Astrocyte (in vitro differentiated cells and primary cell): ENCODE data around the gene LRRIQ1. TPM values are rescaled to one million over a fixed set of nuclear protein-coding genes. Genes with fewer than 3 reads are reported as not detected.

ENCODE experiments used
- DNase-seq: peaks from one replicate; pipeline ENCODE4 v3.0.0-alpha.2; 2010; ENCODE audit warnings: low read depth
- FAIRE-seq: peaks from 2 replicates; lab custom pipeline; 2011; peaks lifted over from hg19 to GRCh38; lab: Jason Lieb, UNC
- H2AFZ ChIP-seq: 2 replicates; pipeline ENCODE4 v1.6.0; 2012; ENCODE audit warnings: low read depth, low read length, inconsistent platforms
- H3K27ac ChIP-seq: 2 replicates; pipeline ENCODE4 v1.5.1; 2011; ENCODE audit warnings: low read depth, low read length, inconsistent platforms
- H3K27me3 ChIP-seq: 2 replicates; pipeline ENCODE4 v1.6.0; 2011; ENCODE audit warnings: low read length, inconsistent platforms; ENCODE audit not compliant: insufficient read depth
- H3K36me3 ChIP-seq: 2 replicates; pipeline ENCODE4 v1.5.1; 2011; ENCODE audit warnings: low read length, inconsistent platforms; ENCODE audit not compliant: insufficient read depth
- H3K4me1 ChIP-seq: 2 replicates; pipeline ENCODE4 v1.5.1; 2011; ENCODE audit warnings: low read length, inconsistent platforms; ENCODE audit not compliant: insufficient read depth
- H3K4me2 ChIP-seq: 2 replicates; pipeline ENCODE4 v1.6.0; 2012; ENCODE audit warnings: low read length, inconsistent platforms
- H3K4me3 ChIP-seq: 2 replicates; pipeline ENCODE4 v1.5.1; 2011; ENCODE audit warnings: low read depth, mild to moderate bottlenecking, low read length, inconsistent platforms; ENCODE audit not compliant: insufficient read depth
- H3K79me2 ChIP-seq: 2 replicates; pipeline ENCODE4 v1.6.0; 2012; ENCODE audit warnings: mild to moderate bottlenecking, low read length, inconsistent platforms; ENCODE audit not compliant: insufficient read depth
- H3K9ac ChIP-seq: 2 replicates; pipeline ENCODE4 v1.6.0; 2012; ENCODE audit warnings: mild to moderate bottlenecking, low read length, inconsistent platforms
- H3K9me3 ChIP-seq: 2 replicates; pipeline ENCODE4 v1.5.1; 2012; ENCODE audit warnings: low read depth, mild to moderate bottlenecking, low read length, inconsistent platforms; ENCODE audit not compliant: insufficient read depth
- H4K20me1 ChIP-seq: 2 replicates; pipeline ENCODE4 v1.6.0; 2012; ENCODE audit warnings: low read length, inconsistent platforms; ENCODE audit not compliant: insufficient read depth
- H3K27ac Mint-ChIP-seq: one replicate; pipeline ENCODE4 v1.8.0; 2021; ENCODE audit warnings: mild to moderate bottlenecking, mixed read lengths; ENCODE audit not compliant: unreplicated experiment
- H3K27me3 Mint-ChIP-seq: one replicate; pipeline ENCODE4 v1.8.0; 2021; ENCODE audit warnings: low read depth, mixed read lengths; ENCODE audit not compliant: unreplicated experiment
- H3K36me3 Mint-ChIP-seq: one replicate; pipeline ENCODE4 v1.8.0; 2021; ENCODE audit warnings: low read depth, mixed read lengths; ENCODE audit not compliant: unreplicated experiment
- H3K4me1 Mint-ChIP-seq: one replicate; pipeline ENCODE4 v1.8.0; 2021; ENCODE audit warnings: low read depth, mixed read lengths; ENCODE audit not compliant: unreplicated experiment
- H3K4me3 Mint-ChIP-seq: one replicate; pipeline ENCODE4 v1.8.0; 2021; ENCODE audit warnings: mild to moderate bottlenecking, moderate library complexity, mixed read lengths; ENCODE audit not compliant: unreplicated experiment
- H3K9me3 Mint-ChIP-seq: one replicate; pipeline ENCODE4 v1.8.0; 2021; ENCODE audit warnings: mild to moderate bottlenecking, mixed read lengths; ENCODE audit not compliant: unreplicated experiment
- EZH2 ChIP-seq: IDR thresholded peaks from 2 replicates; pipeline ENCODE4 v1.6.1; 2012; ENCODE audit warnings: mild to moderate bottlenecking, low read length, inconsistent platforms; ENCODE audit not compliant: insufficient read depth
- total RNA-seq: library from RNA; stranded (reverse); gene quantifications from 2 replicates; pipeline ENCODE4 v1.2.1, GENCODE V29; 2021
- TF ChIP-seq, protein P1 (sequence below): IDR thresholded peaks from 2 replicates; pipeline ENCODE4 v1.5.1; 2011; ENCODE audit warnings: low read depth, mild to moderate bottlenecking, inconsistent platforms, low read length, moderate library complexity; ENCODE audit not compliant: insufficient read depth

Gene LRRIQ1
- total RNA-seq, 1 donor from 2014 or later, result 1.9 TPM

DNA sequence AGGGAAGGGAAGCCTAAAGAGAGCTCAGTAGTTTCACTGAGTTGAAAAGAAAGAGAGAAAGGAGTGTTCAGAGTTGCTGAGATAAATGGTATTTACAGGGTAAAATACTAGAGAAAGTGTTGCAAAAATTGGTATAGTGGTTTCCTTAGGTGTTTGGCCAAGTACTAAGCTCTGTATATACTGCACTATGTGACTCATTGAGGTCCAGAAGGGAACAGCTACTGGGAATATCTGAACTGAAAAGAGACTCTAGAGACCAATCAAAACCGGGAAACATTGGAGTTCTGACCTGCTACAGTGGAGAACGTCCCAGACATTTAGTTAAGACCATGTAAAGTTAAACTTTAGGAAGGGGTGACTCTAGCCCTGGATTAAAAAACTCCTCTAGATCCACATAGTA lies 201.2 kb downstream of the LRRIQ1 start:
- Mint-ChIP-seq H3K9me3 (no peaks in the 10 kb centered on the region), H3K4me1 (no peaks in the 10 kb centered on the region), H3K36me3 (no peaks in the 10 kb centered on the region), H3K27me3 (no peaks in the 10 kb centered on the region), H3K27ac (no peak overlapping the region), H3K4me3 (no peak overlapping the region)
- H3K9ac ChIP-seq, result no peak overlapping the region
- H3K9me3 ChIP-seq, result no peaks in the 10 kb centered on the region
- TF ChIP-seq, protein P1, sequence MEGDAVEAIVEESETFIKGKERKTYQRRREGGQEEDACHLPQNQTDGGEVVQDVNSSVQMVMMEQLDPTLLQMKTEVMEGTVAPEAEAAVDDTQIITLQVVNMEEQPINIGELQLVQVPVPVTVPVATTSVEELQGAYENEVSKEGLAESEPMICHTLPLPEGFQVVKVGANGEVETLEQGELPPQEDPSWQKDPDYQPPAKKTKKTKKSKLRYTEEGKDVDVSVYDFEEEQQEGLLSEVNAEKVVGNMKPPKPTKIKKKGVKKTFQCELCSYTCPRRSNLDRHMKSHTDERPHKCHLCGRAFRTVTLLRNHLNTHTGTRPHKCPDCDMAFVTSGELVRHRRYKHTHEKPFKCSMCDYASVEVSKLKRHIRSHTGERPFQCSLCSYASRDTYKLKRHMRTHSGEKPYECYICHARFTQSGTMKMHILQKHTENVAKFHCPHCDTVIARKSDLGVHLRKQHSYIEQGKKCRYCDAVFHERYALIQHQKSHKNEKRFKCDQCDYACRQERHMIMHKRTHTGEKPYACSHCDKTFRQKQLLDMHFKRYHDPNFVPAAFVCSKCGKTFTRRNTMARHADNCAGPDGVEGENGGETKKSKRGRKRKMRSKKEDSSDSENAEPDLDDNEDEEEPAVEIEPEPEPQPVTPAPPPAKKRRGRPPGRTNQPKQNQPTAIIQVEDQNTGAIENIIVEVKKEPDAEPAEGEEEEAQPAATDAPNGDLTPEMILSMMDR, result no peak
- TF ChIP-seq EZH2, result no peak
- H2AFZ ChIP-seq, result no peak overlapping the region
- DNase-seq (no peak), FAIRE-seq (no peak)
- no peak overlapping the region for H3K4me2 ChIP-seq
- H3K79me2 ChIP-seq, result no peaks in the 10 kb centered on the region
- no peak overlapping the region for H3K4me3 ChIP-seq
- no peaks in the 10 kb centered on the region for H3K36me3 ChIP-seq
- no peaks in the 10 kb centered on the region for H4K20me1 ChIP-seq
- H3K27me3 ChIP-seq, result no peaks in the 10 kb centered on the region
- H3K27ac ChIP-seq, result no peak overlapping the region
- H3K4me1 ChIP-seq, result no peaks in the 10 kb centered on the region

DNA sequence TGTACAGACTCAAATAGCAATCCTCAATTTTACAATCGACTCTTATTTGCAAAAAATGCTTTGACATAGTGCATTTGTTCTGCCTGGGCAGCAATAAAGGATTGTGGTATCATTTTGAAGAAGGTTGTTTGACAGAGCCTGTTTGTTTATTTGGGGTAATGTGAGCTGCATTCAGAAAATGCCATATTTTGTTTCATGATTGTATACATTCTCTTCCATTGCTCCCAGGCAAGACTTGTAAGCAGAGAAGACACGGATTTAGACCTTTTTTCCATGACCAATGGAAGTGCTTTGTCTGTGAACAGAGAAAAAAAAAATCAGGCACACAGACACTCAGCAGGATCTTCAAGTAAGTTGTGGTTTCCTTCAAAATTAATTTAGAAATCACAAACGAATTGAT lies 208.4 kb downstream of the LRRIQ1 start:
- no peaks in the 10 kb centered on the region for H3K36me3 Mint-ChIP-seq
- TF ChIP-seq EZH2, result no peak
- TF ChIP-seq, protein P1, result no peak
- FAIRE-seq, result no peak
- Histone ChIP-seq H2AFZ (no peak overlapping the region), H4K20me1 (no peaks in the 10 kb centered on the region), H3K4me1 (no peaks in the 10 kb centered on the region), H3K4me3 (no peak overlapping the region), H3K9me3 (no peaks in the 10 kb centered on the region), H3K36me3 (no peaks in the 10 kb centered on the region), H3K27me3 (no peaks in the 10 kb centered on the region), H3K9ac (no peak overlapping the region), H3K4me2 (no peak overlapping the region), H3K79me2 (no peaks in the 10 kb centered on the region), H3K27ac (no peak overlapping the region)
- no peaks in the 10 kb centered on the region for H3K27me3 Mint-ChIP-seq
- H3K27ac Mint-ChIP-seq, result no peak overlapping the region
- H3K4me1 Mint-ChIP-seq, result no peaks in the 10 kb centered on the region
- no peaks in the 10 kb centered on the region for H3K9me3 Mint-ChIP-seq
- H3K4me3 Mint-ChIP-seq, result no peak overlapping the region
- DNase-seq, result no peak

DNA sequence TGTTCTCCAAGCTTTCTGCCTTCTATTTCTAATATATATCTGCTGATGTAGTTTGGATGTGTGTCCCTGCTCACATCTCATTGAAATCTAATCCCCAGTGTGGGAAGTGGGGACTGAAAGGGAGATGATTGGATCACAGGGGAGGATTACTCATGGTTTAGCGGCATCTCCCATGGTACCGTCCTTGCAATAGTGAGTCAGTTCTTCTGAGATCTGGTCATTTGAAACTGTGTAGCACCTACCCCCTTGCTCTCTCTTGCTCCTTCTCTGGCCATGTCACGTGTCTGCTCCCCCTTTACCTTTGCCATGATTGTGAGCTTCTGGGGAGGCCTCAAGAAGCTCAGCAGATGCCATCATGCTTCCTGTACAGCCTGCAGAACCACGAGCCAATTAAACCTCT lies 217.7 kb downstream of the LRRIQ1 start:
- Mint-ChIP-seq H3K4me1 (no peaks in the 10 kb centered on the region), H3K27ac (no peak overlapping the region), H3K27me3 (no peaks in the 10 kb centered on the region), H3K4me3 (no peak overlapping the region), H3K9me3 (no peaks in the 10 kb centered on the region), H3K36me3 (no peaks in the 10 kb centered on the region)
- Histone ChIP-seq H3K9ac (no peak overlapping the region), H3K4me2 (no peak overlapping the region), H4K20me1 (no peaks in the 10 kb centered on the region), H3K79me2 (no peaks in the 10 kb centered on the region), H3K27me3 (no peaks in the 10 kb centered on the region), H3K9me3 (no peaks in the 10 kb centered on the region), H3K27ac (no peak overlapping the region), H2AFZ (no peak overlapping the region), H3K36me3 (no peaks in the 10 kb centered on the region), H3K4me3 (no peak overlapping the region), H3K4me1 (no peaks in the 10 kb centered on the region)
- no peak for FAIRE-seq
- TF ChIP-seq EZH2, result no peak
- DNase-seq, result no peak
